GM18520 (cell line): ENCODE data around the gene SLC40A1.

Source experiments
- ATAC-seq: cut with Tn5 transposase; IDR thresholded peaks from one replicate; pipeline ENCODE4 v1.9.1; 2021; ENCODE audit not compliant: unreplicated experiment

The SLC40A1 gene

DNA sequence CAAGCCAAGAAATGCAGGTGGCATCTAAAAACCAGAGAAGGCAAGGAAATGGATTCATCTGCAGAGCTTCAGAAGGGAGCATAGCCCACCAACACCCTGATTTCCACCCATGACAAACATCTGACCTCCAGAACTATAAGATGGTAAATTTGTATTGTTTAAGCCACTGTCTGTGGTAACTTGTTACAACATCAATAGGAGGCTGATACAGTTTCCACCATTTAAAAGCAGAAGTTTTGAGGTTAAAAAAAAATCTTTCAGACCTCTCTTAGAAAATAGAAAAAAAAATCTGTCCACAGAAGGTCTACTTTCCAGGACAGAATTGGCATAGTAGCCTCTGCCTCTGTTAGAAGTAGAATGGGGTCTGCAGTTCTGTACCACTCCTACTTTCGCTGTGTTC lies 37.2 kb downstream of the SLC40A1 start:
- ATAC-seq = no peak

DNA sequence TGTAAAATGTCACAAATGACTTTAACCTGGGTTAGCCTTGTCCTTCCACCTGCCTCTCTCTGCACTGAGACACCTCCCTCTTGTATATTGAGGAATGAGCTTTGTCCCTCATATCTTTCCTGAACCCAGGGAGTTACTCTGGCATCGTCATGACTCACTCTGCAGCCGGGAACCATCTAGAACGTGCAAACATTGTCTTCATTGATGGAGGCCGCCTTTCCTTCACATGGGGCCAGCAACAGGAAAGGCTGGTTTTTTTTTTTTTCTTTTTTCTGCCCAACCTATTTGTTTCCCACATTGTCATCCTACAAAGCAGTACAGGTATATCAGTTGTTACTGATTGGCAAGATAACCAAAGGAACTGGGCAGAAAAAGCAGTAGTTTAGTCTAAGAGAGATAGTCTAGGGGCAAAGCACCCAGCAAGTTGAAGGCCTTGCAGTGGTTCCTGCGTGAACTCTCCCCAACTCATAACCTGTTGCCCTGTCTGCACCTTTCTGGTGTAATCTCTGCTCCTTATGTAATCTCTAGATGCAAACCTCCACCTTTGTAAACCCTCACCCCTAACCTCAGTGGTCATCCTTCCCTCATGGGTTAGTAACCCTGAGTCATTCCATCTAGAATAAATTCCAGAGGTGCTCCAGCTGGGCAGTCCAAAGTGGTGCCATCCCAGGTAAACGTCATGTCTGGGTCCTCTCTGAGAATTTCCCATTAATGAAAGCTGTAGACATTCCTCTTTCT lies 38.3 kb downstream of the SLC40A1 start:
- ATAC-seq = no peak

DNA sequence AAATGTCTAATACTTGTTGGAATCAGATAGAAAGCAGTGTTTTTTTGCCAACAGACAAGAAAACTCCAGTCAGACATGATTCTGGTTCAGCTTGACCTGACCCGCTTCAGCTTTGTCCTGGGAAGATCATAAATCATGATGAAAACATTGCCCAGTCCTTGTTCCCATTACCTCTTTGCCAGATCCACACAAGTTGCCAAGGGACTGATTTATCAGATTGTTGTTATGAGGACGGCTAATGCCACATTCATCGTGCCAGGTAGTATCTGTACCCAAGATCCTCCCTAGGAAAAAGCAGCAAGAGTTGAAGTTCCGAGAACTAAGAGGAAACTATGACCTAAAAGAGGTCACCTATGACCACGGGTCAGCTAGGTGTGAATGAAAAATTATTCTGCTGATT lies 39.0 kb downstream of the SLC40A1 start:
- ATAC-seq = no peak

DNA sequence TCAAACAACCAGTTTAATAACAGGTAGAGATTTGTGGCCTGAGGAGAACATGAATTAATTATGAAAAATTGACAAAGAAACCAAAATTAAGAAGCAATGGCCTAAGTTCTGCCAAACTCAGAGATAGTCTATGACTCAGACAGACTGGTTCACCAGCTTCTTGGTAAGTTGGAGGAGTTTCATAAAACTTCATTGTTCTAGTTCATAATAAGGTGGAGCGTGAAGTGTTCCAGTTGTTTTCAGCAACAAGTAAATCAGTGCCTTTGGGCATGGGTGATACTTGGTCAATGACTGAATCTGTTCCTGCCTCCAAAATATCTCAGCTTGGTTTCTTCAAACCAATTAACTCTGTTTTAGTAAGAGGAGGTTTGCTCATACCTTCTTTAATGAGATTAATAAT lies 40.0 kb downstream of the SLC40A1 start:
- ATAC-seq = no peak

DNA sequence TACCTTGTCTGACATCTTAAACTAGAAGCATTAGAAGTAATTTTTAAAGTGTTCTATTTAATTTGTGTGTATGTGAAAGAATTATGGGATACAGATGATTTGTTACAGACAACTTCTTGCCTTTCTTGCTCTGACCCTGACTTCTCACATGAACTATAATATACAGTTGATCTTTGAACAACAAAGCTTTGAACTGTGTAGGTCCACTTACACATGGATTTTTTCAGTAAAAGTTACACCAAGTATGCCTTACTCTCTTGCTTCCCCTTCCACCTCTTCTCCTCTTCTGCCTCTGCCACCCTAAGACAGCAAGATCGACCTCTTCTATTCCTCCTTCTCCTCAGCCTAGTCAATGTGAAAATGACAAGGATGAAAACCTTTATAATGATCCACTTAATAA lies 42.2 kb downstream of the SLC40A1 start:
- ATAC-seq = no peak

DNA sequence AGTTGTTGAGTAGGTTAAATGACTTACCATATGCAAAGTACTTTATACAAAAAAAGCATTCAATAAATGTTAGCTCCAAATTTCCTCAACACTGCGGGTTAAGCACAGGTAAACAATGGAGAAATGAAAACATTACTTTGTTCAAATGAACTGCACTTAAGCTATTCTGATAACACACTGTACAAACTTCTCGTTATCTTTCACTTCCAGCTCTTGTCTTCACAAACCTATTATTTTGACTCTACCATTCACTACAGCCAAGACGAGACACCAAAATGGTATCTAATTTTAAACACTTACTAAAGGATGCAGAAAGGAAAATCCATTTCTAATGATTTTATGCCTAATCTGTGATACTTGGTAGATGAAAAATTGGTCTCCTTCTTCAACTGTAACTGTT lies 43.8 kb downstream of the SLC40A1 start:
- no peak for ATAC-seq

DNA sequence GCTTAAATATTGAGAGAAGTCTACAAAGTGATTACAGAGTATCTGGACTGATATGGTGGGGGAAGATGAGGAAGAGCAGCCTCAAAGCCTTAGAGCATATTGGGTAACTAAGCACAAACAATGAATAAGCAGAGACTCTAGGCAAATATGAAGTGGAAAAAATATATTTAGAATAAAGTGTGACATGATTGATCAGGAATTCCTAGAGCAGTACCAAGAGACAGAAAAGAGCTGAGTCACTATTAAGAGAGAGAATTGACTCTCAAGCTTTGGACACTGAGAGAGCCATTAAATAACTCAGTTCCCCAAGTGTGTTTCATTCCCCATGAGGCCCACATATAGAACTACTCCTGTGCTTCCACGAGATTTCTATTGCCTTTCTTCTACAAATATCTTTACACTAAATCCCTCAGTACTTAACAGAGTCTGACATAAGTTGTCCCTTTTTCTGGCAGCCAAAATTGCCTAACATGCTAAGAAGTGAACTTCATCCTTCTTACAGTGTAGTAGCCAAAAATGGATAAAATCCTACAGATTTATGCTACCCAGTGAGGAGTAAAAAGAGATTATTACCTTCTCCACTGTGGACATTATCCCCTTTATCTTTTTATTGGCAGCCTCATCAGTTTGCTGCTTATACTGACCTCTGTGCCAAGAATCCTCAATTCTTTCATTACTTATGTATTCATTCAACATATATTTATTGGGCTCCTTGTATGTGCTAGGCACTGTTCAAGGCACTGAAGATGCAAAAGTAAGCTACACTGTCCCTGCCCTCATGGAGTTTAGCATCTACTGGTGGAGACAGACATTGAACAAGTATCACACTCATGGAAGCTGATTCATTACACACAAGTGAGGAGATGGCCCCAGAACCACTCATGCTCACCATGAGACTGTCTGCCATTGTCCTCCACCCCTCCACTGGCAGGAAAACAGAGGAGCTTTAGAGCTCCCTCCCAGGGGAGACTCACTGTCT lies 45.4 kb downstream of the SLC40A1 start:
- no peak for ATAC-seq

DNA sequence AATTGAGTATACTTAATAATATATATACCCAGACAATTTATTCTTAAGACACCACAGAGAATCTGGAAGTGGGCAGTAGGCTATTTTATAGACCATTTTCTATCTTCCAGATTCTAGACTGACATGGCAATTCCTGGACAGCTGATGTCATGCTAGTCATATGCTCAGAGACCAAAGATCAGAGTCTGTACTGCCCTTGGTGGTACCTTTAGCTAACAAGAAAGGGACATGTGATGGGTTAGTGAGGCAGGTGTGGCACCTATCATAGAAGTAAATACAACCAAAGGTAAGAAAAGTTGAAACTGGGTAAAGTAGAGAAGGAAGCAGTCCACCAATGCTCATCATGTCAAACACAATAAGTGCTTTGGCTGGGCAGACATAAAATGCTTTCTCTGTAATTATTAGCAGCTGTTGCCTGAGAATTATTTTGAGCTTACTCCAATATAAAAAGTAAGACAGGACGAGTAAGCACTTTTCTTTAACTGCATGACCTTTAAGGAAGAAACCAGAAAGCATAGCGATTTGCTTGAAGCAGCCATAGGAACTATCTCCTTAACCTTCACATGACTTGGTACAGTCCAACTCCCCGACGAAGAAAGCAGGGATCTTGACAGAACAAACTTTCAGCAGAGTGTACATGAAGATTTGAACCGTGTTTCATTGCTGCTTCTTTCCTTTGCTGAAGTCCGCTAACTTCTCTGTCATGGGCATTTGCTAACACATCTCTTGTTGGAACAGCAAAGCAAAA lies 47.1 kb downstream of the SLC40A1 start:
- ATAC-seq = no peak

DNA sequence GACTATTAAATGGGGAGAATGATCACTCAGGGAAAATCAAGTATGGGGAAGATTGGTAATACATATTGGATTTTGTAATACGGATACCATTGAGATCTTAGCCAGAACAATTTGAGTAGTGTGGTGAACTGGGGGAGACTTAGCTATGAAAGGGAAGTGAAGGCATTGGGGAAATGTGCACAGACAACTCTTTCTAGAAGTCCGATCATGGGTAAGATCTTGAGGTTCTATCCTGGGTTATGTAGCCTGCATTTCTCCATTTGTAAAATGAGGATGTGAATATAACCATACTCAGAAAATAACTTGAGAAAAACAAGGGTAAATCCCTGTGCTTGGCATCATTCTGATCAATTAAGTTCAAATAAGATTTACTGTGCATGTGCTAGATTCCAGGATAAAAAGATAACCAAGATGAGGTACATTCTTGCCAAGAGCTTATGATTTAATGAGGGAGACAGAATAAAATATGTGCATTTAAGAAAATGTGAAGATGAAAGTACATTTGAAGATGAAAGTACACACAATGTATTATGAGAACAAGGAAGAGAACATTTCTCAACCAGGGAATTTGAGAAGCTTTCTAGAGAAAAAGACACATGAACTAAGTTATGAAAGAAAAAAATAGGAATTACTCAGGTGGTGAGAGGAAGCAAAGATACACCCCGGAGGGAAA lies 49.5 kb downstream of the SLC40A1 start:
- no peak for ATAC-seq

DNA sequence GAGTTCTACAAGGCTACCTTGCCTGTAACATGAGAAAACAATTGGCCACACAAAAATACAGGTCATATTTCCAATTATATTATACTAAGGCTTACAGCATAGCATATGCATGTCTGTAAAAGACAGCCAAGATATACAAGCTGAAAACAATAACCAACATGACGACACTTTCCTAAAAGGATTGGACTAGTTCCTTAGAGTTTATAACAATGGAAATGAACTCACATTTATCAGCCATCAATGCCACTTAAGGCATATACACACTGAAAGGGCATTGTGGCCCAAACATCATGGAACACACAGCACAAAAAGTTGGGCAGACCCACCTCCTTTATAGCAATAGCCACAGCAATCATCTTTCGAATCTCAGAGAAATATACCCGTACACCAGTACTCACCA lies 52.0 kb downstream of the SLC40A1 start:
- no peak for ATAC-seq

DNA sequence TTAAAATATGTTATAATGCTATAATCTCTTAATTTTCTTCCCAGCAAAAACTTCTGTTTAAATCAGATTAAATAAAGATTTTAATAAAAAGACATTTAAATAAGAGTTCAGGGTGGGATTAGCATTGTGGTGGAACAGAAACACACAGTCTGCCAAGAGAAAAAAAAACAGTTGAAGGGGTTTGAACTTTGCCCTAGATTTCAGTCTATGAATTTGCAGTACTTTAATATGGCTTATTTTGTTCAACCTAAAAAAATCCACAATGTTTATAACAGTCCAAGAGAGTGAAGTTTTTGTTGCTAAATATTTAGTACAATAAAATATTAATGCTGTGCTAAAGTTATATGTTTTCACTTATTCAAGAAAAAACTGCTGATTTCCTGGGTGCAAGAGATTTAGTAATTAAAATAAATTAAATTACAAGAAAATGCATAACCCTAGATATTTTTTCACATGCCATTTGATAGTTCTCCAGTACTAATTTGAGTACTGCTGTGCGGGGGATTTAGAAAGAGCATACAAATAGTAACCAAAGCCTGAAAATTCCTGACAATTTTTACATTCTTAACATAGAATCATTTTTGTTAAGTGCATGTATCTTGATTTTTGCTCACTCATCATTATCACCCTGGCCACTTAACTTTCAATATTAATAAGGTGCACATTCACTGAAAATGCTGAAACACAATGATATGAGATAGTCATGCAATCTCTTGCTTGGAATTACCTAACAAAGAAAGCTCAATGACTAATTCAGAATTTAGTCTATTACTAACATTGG lies 52.6 kb downstream of the SLC40A1 start:
- ATAC-seq = no peak

DNA sequence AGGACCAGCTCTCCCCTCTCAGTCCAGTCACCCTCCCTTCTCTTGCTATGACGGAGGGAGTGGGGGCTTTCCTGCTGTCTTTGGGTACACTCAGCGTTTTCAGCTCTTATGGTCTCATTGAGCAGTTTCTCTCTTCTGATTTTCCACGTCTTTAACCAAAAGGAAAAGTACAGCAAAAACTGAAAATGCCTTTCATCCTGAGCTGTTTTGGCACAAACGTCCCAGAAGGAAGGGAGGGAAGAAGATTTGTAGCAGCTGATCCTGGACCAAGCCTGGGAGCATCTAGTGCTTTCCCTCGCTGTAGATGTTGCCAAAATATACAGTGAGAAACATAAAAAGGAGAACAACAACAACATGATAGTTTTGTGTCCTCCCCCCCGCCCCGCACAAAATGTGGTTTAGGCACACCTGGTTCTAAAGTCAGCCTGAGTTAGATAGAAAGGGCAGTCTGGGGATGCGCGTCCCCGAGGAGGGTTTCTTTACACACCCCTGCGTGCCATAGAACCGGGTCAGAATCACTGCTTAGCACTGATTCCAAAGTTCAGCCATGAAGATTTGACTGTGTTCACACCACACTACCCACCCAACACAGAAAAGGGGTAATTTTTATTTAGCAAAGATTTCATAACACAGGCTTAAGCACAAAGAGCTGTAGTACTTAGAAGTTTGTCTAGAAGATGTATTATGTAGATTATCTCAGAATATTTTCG lies 53.4 kb downstream of the SLC40A1 start:
- no peak for ATAC-seq

DNA sequence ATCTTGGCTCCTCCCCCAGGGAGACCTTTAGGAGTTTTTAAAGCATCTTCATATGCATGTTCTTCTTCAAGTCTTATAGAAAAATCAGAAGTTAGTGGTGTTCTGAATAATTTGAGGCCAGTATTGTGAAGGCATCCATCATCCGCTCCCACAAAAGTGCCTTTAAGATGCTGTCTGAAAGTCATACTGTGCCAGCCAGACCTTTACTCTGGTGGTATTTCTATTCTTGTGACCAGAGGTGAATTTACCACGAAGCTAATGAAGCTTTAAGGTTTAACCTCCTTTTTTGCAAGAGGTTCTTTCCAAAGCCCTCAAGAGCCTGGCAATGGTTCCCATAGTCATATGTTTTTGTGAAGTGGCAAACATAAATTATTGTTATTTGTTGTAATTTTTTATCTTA lies 54.3 kb downstream of the SLC40A1 start:
- ATAC-seq = no peak

DNA sequence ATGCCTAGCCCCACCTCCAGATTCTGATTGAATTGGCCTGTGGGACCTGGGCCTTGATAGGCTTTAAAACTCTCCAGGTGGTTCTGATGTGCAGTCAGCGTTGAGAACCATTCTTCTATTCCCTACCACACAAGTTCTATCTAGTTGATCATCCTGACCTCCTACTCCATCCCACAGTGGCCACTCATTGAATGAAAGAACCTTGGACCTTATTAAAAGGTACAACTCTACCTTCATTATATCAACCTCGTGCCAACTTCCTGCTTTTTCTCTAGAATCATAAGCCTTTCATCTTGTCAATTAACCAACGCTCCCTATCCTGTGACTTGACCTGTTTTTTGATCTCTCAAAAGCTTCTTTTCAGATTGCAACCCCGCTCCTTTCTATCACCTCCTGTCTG lies 55.8 kb downstream of the SLC40A1 start:
- ATAC-seq = no peak

DNA sequence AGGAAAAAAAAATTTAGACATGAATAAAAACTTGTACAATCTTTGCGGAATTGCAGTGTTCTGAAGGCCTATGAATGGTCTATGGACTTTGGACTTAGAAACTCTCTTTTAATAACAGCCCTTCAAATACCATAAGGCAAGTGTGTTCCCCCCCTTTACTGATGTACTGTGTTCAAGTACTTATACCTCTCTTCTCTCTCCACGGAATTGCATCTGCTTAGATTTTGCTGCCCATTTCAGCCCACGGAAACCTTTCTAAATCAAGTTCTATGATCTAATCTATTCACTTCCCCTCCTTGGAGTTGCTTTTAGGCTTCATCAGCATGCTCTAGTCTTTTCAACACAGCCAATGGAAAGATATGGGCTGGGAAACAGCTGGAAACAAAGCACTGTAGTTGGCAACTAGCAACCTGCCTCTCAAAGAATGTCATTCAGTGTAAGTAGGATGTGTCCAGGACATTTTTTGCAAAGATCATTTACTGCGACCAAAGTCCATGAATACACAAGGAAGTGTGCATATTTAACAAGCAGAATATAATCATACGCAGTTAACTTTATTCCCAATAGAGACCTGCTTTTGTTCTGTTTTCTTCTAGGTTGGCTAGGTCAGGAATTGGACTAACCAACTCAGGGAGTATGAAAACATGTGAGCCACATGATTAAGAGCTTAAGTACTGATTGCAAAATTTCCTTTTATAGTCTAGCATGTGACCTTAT lies 58.0 kb downstream of the SLC40A1 start:
- no peak for ATAC-seq

DNA sequence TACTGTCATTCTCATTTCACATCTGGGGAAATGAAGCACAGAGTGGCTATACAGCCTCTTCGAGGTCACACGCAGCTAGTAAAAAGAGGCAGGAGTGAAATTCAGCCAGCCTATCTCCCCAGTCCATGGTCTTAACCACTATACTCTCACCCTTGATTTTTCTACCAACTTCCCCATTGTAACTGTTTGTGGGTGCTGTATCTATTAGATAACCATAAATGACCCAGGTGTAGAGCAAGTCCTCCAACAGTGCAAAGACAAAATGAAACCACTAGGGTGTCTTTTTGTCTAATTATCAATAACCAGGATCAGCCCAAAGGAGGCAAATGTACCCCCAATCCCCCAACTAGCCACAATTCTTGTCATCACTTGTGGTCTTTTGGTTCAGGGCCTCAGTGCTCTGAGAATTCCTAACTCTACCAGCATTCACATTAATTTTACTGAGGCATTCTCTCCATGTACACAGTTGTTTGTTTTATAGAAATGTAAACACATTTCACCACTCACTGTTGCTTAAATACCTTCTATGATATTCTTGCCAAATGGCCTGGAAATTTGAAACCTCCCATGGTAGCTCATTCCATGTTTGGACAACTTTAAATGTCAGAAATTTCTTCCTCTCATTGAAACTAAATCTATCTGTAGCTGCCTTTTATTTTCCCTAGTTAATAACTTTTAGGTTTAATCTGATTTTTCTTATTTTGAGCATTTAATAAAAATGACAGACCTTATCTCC lies 58.7 kb downstream of the SLC40A1 start:
- no peak for ATAC-seq

DNA sequence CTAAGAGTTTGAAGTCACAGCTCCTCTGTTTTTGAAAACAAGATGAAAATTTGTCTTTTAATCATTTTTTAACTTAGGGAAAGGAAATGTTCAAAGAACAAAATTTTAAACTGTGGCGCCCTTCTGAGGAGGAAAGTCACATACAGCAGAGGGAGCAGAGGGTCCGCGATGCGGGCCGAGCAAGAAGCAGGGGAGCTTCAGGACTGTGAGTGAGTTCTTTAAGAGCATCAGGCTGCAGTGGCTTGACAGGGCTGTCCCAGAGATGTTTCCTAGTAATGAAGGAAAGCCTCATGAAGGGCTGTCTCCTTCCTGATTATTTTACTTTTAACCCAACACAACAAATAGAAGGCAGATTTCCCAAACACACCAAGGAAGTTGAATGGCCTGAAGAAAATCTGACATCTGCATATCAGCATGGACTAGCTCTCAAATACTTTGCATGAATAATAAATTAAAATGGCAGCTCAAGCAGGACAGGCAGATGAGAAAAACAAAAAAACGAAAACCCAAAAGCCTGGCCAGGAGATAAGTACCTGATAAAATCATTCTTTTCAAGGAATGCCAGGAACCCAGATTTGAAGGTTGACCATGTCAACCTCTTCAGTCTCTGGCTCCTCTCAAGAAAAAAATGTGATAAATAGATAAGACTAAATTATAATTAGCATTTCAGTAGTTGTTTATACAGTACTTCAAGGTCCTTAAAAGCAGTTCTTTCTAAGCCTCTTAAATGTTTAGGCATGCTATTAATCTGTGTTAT lies 60.8 kb downstream of the SLC40A1 start:
- no peak for ATAC-seq
